T-helper 17 cell (primary cell): ENCODE data around the gene PCCA. TPM values are rescaled to one million over a fixed set of nuclear protein-coding genes. Genes with fewer than 3 reads are reported as not detected.
"Not testable (repeated sequence)": the region's sequence is repeated elsewhere in the genome, so short reads cannot be mapped to it uniquely, and the experiment has no call there.

Experiments
- ATAC-seq: fragments of 150-1000 bp; cut with Tn5 transposase; 2 replicates; pipeline ENCODE4 v1.10.0; 2021; ENCODE audit warnings: mild to moderate bottlenecking, moderate library complexity
- DNase-seq, 3 donors: peaks; one replicate each; pipeline versions ENCODE4 v3.0.0 to v3.0.0-alpha.2; 2020 to 2021
- H3K9me3 ChIP-seq: one replicate; pipeline ENCODE4 v1.7.0; 2013; ENCODE audit warnings: low read length, mild to moderate bottlenecking; ENCODE audit not compliant: control insufficient read depth, poor library complexity, severe bottlenecking
- H3K27ac Mint-ChIP-seq: one replicate; pipeline ENCODE4 v1.8.0; 2022; ENCODE audit warnings: mild to moderate bottlenecking, moderate library complexity, mixed read lengths
- H3K27me3 Mint-ChIP-seq: one replicate; pipeline ENCODE4 v1.8.0; 2022; ENCODE audit warnings: mixed read lengths
- H3K36me3 Mint-ChIP-seq: one replicate; pipeline ENCODE4 v1.8.0; 2022; ENCODE audit warnings: low read depth, mixed read lengths
- H3K4me1 Mint-ChIP-seq: one replicate; pipeline ENCODE4 v1.8.0; 2022; ENCODE audit warnings: mild to moderate bottlenecking, mixed read lengths
- H3K4me3 Mint-ChIP-seq: one replicate; pipeline ENCODE4 v1.8.0; 2022; ENCODE audit warnings: mild to moderate bottlenecking, moderate library complexity, mixed read lengths
- total RNA-seq, 4 donors: library from RNA in 2 of 4; stranded (reverse) in 2 of 4; gene quantifications; one replicate each; pipeline ENCODE4 v1.2.3 and lab custom pipeline; 2022 to 2026

Gene PCCA
- total RNA-seq, 2 donors from 2014 or later = 9.9 to 10.7 TPM

GRCh38 chr13:100160450-100160849, 71.6 kb downstream of the PCCA start:
- peaks cover 9% of the 10 kb centered on the region for H3K36me3 Mint-ChIP-seq
- H3K9me3 ChIP-seq = no peaks in the 10 kb centered on the region
- H3K4me3 Mint-ChIP-seq = no peak overlapping the region
- no peak for DNase-seq
- no peak for ATAC-seq
- no peak overlapping the region for H3K27ac Mint-ChIP-seq
- H3K4me1 Mint-ChIP-seq = peaks cover 5% of the 10 kb centered on the region
- no peaks in the 10 kb centered on the region for H3K27me3 Mint-ChIP-seq

- DNase-seq (no peak), ATAC-seq (no peak)
- H3K4me1 Mint-ChIP-seq = peaks cover 3% of the 10 kb centered on the region
- H3K36me3 Mint-ChIP-seq = peaks cover 3% of the 10 kb centered on the region
- H3K4me3 Mint-ChIP-seq = no peak overlapping the region
- H3K9me3 ChIP-seq = no peaks in the 10 kb centered on the region
- H3K27ac Mint-ChIP-seq = peak overlapping the region; percentile 16
- no peaks in the 10 kb centered on the region for H3K27me3 Mint-ChIP-seq
Observed at GRCh38 chr13:100163375-100163774, 74.5 kb downstream of the PCCA start.

GRCh38 chr13:100173203-100173602, 84.3 kb downstream of the PCCA start:
- no peaks in the 10 kb centered on the region for H3K27me3 Mint-ChIP-seq
- H3K27ac Mint-ChIP-seq = no peak overlapping the region
- no peaks in the 10 kb centered on the region for H3K36me3 Mint-ChIP-seq
- no peak overlapping the region for H3K4me3 Mint-ChIP-seq
- no peak for ATAC-seq
- no peaks in the 10 kb centered on the region for H3K9me3 ChIP-seq
- no peaks in the 10 kb centered on the region for H3K4me1 Mint-ChIP-seq
- DNase-seq = no peak

GRCh38 chr13:100174455-100174854, 85.6 kb downstream of the PCCA start:
- not testable (repeated sequence) for DNase-seq, H3K27me3 Mint-ChIP-seq, H3K4me3 Mint-ChIP-seq, ATAC-seq, H3K9me3 ChIP-seq, H3K36me3 Mint-ChIP-seq, H3K27ac Mint-ChIP-seq, H3K4me1 Mint-ChIP-seq

GRCh38 chr13:100175078-100175802, 86.3 kb downstream of the PCCA start:
- H3K9me3 ChIP-seq = no peaks in the 10 kb centered on the region
- ATAC-seq = no peak
- no peaks in the 10 kb centered on the region for H3K27me3 Mint-ChIP-seq
- DNase-seq = no peak
- no peak overlapping the region for H3K4me3 Mint-ChIP-seq
- no peaks in the 10 kb centered on the region for H3K36me3 Mint-ChIP-seq
- peaks cover 4% of the 10 kb centered on the region for H3K4me1 Mint-ChIP-seq
- no peak overlapping the region for H3K27ac Mint-ChIP-seq

- Mint-ChIP-seq H3K4me1 (peaks cover 8% of the 10 kb centered on the region), H3K27me3 (no peaks in the 10 kb centered on the region), H3K4me3 (no peak overlapping the region), H3K27ac (no peak overlapping the region), H3K36me3 (no peaks in the 10 kb centered on the region)
- DNase-seq (no peak), ATAC-seq (no peak)
- no peaks in the 10 kb centered on the region for H3K9me3 ChIP-seq
Observed at GRCh38 chr13:100175803-100176182, 86.9 kb downstream of the PCCA start.

- Mint-ChIP-seq H3K4me3 (no peak overlapping the region), H3K4me1 (peaks cover 16% of the 10 kb centered on the region), H3K27me3 (no peaks in the 10 kb centered on the region), H3K36me3 (no peaks in the 10 kb centered on the region), H3K27ac (no peak overlapping the region)
- no peak for DNase-seq
- H3K9me3 ChIP-seq = no peaks in the 10 kb centered on the region
- ATAC-seq = no peak
Observed at GRCh38 chr13:100176801-100177400, 88.0 kb downstream of the PCCA start.

GRCh38 chr13:100178309-100178708, 89.4 kb downstream of the PCCA start:
- no peaks in the 10 kb centered on the region for H3K9me3 ChIP-seq
- Mint-ChIP-seq H3K36me3 (no peaks in the 10 kb centered on the region), H3K4me3 (no peak overlapping the region), H3K27ac (no peak overlapping the region), H3K27me3 (no peaks in the 10 kb centered on the region), H3K4me1 (peaks cover 29% of the 10 kb centered on the region)
- DNase-seq = no peak
- ATAC-seq = no peak

- Mint-ChIP-seq H3K27ac (no peak overlapping the region), H3K36me3 (no peaks in the 10 kb centered on the region), H3K4me3 (no peak overlapping the region), H3K4me1 (peaks cover 36% of the 10 kb centered on the region), H3K27me3 (no peaks in the 10 kb centered on the region)
- no peak for DNase-seq
- no peaks in the 10 kb centered on the region for H3K9me3 ChIP-seq
- ATAC-seq = no peak
Observed at GRCh38 chr13:100179276-100179675, 90.4 kb downstream of the PCCA start.

GRCh38 chr13:100182900-100183490, 94.1 kb downstream of the PCCA start:
- Mint-ChIP-seq H3K4me3 (peak overlapping the region; percentile 13), H3K4me1 (peaks cover 36% of the 10 kb centered on the region), H3K36me3 (no peaks in the 10 kb centered on the region), H3K27me3 (no peaks in the 10 kb centered on the region), H3K27ac (peak overlapping the region; percentile 16)
- no peaks in the 10 kb centered on the region for H3K9me3 ChIP-seq
- ATAC-seq (no peak), DNase-seq (no peak)

- ATAC-seq (no peak), DNase-seq (no peak)
- H3K9me3 ChIP-seq = no peaks in the 10 kb centered on the region
- Mint-ChIP-seq H3K36me3 (no peaks in the 10 kb centered on the region), H3K27me3 (no peaks in the 10 kb centered on the region), H3K4me3 (no peak overlapping the region), H3K27ac (peak overlapping the region; percentile 12), H3K4me1 (peaks cover 36% of the 10 kb centered on the region)
Observed at GRCh38 chr13:100184095-100184494, 95.2 kb downstream of the PCCA start.

GRCh38 chr13:100195568-100195967, 106.7 kb downstream of the PCCA start:
- no peaks in the 10 kb centered on the region for H3K9me3 ChIP-seq
- Mint-ChIP-seq H3K27me3 (no peaks in the 10 kb centered on the region), H3K4me3 (no peak overlapping the region), H3K36me3 (no peaks in the 10 kb centered on the region), H3K4me1 (peaks cover 7% of the 10 kb centered on the region), H3K27ac (no peak overlapping the region)
- DNase-seq (no peak), ATAC-seq (no peak)

- no peaks in the 10 kb centered on the region for H3K27me3 Mint-ChIP-seq
- no peak overlapping the region for H3K27ac Mint-ChIP-seq
- no peaks in the 10 kb centered on the region for H3K36me3 Mint-ChIP-seq
- no peak overlapping the region for H3K4me3 Mint-ChIP-seq
- H3K9me3 ChIP-seq = no peaks in the 10 kb centered on the region
- DNase-seq = no peak
- ATAC-seq = no peak
- peaks cover 7% of the 10 kb centered on the region for H3K4me1 Mint-ChIP-seq
Observed at GRCh38 chr13:100196375-100196774, 107.5 kb downstream of the PCCA start.

- DNase-seq (no peak), ATAC-seq (no peak)
- H3K36me3 Mint-ChIP-seq = no peaks in the 10 kb centered on the region
- H3K4me3 Mint-ChIP-seq = no peak overlapping the region
- no peaks in the 10 kb centered on the region for H3K9me3 ChIP-seq
- no peak overlapping the region for H3K27ac Mint-ChIP-seq
- H3K4me1 Mint-ChIP-seq = peaks cover 3% of the 10 kb centered on the region
- no peaks in the 10 kb centered on the region for H3K27me3 Mint-ChIP-seq
Observed at GRCh38 chr13:100197116-100197515, 108.2 kb downstream of the PCCA start.
